Islet precursor cell (in vitro differentiated cells): ENCODE results near the gene NTM.

ENCODE experiments used
- DNase-seq: peaks from one replicate; pipeline ENCODE4 v3.0.0-alpha.2; 2018

Gene NTM

DNA sequence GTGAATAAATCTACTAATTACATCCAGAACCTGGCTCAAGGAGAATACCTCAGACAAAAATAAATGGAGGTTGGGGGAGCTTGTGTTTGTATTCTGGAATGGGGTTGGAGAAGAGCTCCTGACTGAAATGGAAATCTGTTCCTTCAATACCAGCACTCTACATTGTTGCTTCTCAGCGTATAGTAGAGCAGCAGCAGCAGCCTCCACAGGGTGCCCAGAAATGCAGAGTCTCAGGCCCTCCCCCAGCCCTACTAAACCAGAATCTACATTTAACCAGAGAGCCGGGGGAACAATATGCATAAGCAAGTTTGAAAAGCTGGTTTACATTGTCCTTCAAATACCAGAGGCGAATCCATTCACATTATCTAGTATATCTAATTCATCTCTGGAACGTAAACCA lies 474.8 kb downstream of the NTM start:
- no peak for DNase-seq

DNA sequence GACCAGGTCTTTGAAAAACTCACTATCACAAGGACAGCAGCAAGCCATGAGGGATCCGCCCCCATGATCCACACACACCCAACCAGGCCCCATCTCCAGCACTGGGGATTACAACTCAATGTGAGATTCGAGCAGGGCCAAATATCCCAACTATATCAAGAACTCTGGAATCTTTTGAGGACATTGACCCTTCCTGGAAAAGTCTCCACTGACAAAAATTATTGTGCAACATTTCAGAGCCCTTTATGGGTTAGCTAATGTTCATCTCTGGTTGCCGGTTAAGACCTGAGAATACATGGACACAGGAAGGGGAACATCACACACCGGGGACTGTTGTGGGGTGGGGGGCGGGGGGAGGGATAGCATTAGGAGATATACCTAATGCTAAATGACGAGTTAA lies 479.1 kb downstream of the NTM start:
- DNase-seq = no peak

DNA sequence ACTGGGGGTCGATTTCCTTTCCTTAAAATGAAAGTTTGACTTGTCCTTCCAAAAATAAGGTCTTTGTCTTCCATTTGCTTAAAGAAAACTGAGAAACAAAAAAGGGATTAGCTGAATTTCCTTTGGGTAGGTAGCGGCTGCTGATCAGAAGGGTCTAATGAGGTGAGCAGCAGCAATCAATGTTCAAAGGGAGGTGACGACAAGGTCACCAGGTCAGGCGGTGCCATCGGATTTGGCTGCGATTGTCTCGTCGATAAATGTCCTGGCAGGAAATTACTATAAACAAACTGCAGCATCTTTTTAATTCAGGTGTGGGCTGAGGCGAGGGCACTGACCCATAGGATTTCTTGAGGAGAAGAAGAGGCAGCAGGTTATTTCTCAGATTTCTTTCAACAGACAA lies 480.1 kb downstream of the NTM start:
- DNase-seq = no peak

DNA sequence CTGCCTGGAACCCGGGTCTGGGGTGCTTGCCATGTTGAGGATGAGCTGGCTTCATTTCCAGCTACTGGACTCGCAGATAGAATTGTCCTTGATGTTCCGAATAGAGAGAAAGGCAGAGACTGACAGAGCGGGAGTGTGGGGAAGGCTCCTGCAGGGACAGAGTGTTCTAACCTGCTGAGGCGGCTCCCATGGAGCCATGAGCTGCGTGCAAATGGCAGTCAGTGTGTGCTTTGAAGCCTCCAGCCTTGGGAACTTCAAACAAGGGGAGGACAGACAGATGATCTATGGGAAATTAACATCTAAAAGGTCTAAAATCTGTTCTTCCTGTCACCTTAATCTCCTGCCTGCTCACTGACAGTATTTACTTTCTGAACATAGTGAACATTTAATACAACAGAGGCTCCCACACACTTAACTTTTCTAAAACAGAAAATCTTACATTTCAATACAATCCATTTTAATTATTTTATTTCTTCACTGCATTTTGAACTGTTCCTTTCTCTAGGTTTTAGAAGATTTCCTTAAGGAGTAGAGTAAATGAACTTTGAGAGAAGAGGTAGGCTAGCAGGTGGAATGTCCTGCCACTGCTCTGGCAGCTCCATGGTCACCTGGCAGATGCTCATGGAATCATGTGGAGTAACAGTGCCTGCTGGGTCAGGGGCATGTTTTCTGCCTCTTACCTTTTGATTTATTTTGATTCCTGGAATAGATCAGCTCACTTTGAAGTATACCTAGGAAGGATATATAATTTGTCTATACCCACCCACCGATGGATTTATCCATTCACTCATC lies 481.7 kb downstream of the NTM start:
- DNase-seq = no peak

DNA sequence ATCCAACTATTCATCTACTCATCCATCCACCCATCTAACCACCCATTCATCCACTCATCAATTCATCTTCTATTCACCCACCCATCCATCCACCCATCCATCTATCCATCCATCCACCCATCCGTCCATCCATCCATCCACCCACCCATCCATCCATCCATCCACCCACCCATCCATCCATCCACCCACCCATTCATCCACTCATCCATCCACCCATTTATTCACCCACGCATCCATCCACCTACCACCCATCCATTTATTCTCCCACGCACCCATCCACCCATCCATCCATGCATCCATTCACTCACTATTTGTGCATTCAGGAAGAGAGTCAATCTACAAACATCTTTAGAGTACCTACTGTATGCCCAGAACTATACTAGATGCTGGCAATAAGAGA lies 482.3 kb downstream of the NTM start:
- DNase-seq = no peak

DNA sequence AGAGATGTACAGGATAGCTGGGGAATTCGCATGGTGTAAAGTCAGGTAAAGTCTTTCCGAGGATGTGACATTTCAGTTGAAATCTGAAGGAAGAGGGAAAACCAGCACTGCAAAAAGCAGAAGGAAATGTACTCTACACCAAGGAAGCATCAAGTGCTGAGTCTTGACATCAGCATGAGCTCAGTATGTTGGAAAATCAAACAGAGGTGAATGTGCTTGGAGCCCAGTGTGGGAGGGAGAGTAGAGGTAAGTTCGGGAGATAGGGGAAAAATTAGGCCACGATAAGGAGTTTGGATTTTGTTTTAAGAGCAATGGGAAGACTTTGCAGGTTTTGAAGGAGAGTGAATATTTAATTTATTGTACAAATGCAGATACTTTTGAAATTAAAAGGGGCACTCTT lies 484.0 kb downstream of the NTM start:
- no peak for DNase-seq

DNA sequence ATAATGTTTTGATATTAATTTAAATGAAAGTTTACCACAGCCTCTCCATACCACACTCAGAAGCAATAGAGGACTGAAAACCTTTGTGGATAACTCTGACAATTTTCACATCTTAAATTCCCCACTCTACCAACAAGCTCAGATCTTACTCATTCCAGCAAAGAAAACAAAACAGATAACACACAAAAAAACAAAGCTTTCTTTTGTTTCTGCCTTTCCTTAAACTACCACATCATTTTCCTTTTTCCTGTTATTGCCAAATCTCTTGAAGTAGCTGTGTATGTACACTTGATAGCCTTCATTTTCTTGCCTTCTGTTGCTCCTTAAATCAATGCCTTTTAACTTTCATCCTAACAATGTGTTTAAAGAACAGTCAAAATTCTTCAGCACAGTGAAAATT lies 484.9 kb downstream of the NTM start:
- no peak for DNase-seq

DNA sequence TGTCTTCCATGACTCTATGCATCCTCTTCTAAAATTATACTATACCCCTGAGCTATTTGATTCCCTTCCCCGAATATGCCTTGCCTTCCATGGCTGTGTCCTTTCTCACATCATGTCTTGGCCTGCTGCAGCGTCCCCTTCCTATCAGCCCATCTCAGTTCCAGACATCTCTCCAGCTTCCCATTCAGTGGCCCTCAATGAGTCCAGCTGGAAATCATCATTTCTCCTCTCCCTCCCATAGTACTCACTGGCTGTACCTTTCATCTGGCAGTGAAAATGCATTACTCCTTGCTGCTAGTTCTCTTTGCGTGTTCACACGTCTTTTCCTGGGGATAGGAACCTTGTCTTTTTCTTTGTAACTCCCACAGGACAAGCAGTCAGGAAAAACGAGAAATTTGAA lies 486.8 kb downstream of the NTM start:
- DNase-seq = no peak

DNA sequence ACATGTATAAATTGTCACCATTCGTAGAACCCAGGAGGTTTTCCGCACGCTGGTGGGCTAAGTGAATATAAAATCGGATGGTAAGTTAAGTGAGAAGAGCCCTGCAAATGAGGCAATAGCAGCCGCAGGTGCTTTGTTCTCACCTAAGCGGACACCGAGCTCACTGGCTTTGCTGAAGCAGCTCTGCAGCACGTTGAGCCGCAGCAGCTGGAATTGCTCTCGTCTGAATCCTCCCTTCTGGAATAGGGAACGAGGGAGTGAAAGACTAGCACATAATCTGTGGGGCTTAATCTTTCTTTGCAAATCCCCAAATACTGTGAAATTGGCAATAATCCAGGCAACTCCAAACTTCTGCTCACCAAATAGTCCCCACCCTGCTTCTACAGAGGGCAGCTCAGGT lies 488.1 kb downstream of the NTM start:
- DNase-seq = no peak

DNA sequence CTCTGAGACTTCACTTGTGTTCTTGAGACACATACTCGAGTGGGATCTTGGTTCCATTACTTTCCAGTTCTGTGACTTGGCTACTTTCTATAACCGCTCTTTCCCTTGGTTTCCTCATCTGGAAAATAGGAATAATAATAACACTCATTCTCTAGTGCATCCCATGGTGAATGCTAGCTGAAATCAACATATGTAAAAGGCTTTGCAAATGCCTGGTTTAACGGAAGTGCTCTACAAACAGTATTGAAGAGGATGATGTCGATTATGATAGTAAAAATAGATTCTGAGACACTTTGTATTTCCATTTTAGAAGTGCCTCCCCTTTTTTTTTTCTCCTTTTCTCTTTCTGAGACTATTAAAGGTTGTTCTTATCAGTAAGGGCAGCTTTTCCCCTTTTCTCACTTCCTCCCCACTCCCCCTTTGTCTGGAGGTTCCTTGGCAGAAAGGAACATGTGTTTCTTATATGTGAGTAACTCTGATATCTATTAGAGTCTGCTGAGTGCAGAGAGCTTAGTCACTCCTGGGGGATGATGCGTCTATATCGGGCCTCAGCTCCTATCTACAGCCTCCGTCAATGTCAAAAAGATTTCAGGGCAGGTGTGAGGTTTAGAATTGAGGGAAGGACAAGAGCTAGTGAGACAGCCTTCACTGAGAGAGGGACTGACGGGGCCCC lies 489.3 kb downstream of the NTM start:
- no peak for DNase-seq

DNA sequence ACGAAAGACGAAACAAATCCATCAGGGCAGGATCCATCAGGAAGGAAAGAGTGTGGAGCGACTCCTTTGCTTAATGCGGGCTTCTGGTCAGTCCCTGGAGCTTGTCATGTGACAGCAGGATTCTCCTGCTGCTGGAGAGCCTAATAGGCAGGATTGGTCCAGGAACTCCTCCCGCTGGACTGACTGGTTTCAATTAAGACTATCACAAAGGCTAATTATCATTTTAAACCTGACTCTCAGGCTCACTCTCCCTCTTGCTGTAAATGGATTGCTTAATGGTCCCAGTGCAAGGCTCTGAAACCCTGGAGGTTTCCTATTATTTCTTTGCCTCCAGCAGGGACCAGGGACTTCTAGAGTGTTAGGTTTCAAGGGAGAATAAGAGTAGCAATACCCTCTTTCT lies 493.8 kb downstream of the NTM start:
- DNase-seq = peak; percentile 81

DNA sequence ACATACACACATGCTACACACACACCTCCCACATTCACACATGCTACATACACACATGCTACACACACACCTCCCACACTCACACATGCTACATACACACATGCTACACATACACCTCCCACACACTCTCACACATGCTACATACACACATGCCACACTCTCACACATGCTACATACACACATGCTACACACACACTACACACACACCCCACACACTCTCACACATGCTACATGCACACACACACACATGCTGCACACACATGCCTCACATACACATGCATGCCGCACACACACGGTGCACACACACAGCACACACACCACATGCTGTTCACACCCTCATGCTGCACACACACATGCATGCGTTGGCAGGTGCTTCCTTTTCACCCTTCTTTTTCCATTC lies 495.4 kb downstream of the NTM start:
- no peak for DNase-seq

DNA sequence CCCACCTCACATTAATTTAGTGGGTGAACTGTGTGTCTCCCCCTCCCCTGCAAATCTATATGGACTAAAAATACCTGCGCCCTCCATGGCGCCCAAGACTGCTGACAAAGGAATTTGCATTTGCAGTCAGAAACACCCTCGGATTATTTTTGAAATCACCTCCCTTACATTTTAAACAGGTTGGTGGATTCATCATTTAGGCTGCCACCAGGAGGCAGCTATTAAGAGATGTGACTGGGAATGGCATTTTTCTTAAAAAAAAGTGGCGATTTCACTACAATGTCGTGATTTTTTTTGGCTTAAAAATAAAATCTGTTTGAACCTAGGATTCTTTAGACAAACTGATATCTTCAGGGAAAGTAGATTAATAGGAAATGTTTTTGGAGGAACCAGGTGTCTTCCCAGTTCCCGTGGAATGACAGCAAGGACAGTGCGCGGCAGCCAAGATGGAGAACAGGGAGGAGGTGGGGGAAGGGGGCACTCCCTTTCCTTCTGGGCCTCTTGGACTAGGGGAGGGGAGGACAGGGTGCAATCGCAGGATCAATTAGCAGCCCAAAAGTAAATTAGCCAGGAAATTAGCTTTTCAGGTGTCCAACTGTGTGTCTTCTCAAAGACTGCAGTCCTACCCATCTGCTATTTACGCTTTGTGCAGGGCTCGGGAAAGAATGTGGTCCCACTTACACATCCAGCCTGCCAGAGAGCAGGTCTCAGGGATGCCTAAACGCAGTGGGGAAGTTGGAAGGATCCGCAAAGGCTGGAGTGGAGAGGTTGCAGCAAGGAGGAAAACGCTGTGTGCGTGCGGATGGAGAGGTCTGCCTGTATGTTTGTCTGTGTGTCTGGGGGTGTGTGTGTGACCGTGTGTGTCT lies 496.4 kb downstream of the NTM start:
- DNase-seq = no peak

DNA sequence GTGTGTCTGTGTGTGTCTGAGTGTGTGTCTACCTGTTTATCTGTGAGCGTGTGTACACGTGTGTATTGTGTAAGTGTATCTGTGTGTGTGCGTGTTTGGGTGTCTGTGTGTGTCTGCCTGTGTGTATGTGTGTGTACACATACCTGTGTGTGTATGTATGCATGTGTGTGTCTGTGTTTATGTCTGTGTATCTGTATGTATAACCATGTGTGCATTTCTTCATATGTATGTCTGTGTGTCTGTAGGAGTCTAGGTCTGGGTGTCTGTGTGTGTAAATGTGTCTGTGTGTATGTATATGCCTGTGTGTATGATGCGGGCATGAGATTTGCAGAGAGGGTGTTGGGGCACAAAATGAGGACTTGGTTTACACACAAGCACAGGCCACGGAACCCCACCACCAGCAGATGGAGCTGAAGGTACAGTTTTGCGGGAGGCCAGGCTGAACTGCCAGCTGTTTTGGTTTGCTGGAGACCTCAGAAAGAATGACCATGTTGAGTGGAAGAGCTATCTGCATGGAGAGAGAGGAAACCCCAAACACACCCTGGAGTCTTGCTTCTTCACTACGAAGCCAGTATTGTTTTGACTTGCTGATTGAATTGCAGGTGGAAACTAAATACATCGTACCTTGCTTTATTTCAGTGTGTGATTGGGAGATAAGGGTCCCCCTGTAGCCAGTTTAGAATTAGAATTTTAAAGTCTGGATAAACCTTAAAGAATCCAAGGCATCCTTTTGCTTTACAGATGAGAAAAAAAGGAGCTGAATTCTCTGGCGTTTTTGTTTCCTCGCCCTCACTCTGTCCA lies 497.2 kb downstream of the NTM start:
- peak; percentile 89 for DNase-seq

DNA sequence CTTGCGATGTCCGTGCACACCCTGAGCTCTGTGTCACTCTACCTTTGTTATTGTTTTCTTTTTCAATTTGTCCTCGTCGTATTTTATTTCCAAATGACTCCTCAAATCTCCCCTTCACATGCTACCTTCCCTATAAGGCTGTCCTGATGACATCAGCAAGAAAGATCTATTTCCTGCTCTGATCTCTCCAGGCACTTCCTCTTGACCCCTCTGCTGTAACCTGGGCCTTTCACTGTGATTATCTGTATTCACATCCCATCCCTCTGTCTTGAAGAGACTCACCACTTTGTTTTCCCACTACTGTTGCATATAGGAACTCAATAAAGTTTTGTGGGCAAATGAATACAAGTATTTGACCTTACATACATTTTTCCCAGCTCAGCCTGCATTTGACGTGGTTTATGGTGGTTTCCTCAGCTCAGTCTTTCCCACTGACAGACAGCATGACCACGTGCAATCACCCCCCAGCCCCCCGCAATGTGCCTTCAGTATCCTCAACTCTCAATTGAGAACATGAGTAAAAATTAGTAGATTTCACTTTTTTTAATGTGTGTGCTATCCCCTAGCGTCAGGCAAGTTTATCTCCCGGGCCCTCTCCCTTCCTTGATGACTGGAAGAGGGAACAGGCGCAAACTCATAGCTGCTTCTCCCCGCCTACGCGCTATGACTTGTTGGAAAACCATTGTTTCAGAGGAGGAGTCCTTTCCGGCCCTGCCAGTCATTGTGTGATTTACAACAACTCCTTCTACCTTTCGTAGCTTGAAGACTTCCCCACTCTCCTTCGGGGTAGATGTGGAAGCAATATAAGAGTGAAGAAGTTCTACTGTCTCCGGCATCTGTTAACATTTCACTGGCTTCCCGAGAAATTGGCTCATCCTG lies 498.5 kb downstream of the NTM start:
- DNase-seq = no peak

DNA sequence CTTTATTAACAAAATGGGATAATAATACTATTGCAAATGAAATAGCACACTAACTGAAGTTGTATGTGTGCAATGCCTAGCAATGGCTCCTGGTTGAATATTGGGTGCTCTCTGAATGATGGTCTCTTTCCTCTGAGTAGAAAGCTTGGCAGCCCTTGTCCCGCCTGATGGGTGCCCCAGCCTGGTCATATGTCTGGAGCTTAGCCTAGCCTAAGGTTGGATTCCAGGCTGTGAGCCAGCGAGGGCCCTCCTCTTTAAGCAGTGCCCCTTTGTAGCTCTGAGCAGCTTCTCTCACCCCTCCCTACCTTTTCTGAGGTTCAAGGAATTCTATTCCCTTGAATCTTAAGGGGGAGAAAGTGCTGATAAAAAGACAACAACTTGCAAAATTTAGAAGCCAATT lies 499.9 kb downstream of the NTM start:
- no peak for DNase-seq

DNA sequence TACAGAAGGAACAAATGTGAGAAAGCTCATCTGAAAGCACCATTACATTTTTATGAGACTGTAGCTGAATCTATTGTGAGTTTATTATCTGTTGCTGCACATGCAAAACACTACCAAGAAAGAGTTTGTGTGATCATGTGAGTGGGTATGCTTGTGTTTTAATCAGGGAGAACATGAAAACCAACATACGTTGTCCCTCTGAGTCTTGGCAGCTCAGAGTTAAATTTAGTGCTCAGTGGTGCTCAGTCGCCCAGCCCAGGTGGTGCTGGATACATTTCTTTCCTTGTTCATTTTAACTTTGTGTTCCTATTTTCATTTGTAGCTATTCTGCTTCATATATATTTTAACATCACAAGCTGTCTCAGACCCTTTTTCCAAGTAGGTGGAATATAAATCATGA lies 500.6 kb downstream of the NTM start:
- DNase-seq = no peak

DNA sequence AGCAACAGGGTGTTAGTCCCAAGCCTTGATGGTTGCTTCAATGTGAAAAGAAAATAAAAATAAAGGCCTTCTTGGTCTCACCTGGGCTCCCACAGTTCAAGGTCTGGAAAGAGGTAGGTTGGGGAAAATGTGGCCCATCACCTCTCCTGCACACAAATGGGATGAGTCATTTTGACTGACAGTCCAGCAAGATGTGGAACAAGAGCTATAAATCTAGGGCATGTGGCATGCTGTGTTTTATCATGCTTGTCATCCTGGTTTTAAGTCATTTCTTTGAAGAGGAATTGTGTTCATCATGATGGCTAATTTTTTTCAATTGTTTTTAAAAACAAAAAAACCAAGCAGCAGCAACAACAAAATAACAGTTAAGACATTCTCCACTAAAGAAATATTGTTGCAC lies 503.7 kb downstream of the NTM start:
- no peak for DNase-seq

DNA sequence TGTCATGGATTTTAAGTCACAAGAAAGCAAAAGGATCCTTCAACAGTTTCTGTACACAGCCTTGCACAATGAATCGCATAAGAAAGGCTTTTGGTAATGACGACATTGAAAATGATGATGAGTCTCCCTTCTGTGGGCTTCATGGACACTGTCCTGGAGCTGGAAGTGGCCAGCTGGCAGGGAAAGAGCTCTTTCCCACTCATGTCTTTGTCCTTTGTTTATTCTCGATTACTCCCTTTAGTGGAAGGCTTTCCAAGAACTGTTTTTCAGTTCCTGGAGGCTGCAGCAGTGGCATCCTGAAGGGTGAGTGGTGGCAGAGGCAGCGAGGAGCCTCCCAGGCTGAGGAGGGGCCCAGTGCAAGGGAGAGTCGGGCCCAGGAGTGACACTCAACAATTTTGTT lies 505.2 kb downstream of the NTM start:
- DNase-seq = no peak

DNA sequence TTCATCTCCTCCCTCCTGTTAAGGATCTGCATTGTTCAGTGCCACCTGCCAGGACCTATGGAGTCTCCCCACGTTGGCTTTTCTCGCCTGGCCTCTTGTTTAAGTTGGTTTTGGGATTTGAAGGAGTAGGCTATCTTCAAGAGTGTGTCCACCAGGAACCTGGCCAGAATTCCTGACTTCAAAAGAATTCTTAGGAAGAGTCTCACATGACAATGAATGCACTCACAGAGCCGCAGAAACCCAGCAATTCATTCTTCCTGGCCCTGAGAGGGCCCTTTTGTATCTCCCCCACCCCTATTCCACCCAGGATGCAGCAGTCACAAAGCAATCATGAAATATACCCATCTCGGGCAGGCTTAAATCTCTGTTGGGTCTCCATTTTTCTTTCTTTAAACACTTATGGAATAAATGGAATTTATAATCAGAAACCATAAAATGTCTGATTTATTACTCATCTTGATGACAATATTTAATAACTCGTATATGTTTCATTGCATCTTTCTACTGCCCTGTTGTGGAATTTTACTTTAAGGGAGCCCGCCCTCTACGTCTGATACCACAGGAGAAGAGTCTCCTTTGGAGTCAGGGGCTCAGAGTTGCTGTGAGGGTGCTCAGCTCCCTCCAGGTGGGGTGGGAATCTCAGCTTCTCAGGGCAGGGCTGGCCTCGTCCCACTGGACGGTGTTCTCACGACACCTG lies 507.0 kb downstream of the NTM start:
- no peak for DNase-seq

DNA sequence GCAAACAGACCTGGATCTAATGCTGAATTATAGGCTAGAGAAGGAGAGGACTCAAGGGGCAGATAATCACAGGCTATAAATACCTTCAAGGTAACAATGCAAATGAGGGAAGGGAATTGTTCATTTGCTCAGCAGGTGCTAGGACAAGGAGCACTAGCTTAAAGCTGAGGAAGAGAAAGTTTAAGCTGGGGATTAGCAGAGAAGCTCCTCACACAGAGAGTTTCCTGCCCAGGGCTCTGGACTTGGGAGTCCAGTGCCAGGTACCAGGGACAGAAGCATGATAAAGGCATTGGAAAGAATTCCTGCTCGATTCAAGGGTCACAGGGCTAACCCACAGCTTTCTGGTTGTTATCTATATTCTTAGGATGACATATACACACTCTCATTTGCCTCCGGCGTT lies 509.9 kb downstream of the NTM start:
- DNase-seq = no peak
